GM23248 (cell line): ENCODE results near the gene GCG.

Experiments
- EZH2 ChIP-seq: fragments of 200-600 bp; sonication (generic); IDR thresholded peaks from 2 replicates; pipeline ENCODE4 v1.6.1; 2018; ENCODE audit warnings: antibody characterized with exemption, mild to moderate bottlenecking; ENCODE audit not compliant: insufficient read depth, poor library complexity, severe bottlenecking
- EZH2phosphoT487 ChIP-seq: fragments of 200-600 bp; sonication (generic); IDR thresholded peaks from 2 replicates; pipeline ENCODE4 v1.6.1; 2018; ENCODE audit warnings: antibody characterized with exemption, moderate library complexity, mild to moderate bottlenecking, low read depth; ENCODE audit not compliant: insufficient read depth

DNA sequence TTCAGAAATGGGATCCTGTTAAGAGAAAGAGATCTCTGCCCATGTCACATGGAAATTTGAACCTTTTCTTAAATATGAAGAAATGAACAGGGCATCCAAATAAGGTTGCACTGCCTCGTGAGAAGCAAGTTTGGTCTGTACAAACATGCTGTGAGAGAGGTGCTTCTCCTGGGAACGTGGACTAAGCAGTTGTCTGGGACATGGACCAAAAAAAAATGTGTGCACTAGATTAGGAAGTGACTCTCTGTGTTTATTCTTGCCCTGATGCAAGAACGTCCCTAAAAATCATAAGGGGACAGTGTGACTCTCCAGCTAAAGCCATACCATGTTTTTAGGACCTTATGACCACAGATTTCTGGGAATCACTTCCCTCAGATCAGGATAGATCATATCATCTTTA lies 23.7 kb upstream of the GCG start:
- TF ChIP-seq EZH2 (no peak), EZH2phosphoT487 (no peak)
